ENCODE data around the gene SLC5A5. TPM values are rescaled to one million over a fixed set of nuclear protein-coding genes. Genes with fewer than 3 reads are reported as not detected.

SLC5A5 gene
- total and polyA plus RNA-seq, 11 donors, result not detected

DNA sequence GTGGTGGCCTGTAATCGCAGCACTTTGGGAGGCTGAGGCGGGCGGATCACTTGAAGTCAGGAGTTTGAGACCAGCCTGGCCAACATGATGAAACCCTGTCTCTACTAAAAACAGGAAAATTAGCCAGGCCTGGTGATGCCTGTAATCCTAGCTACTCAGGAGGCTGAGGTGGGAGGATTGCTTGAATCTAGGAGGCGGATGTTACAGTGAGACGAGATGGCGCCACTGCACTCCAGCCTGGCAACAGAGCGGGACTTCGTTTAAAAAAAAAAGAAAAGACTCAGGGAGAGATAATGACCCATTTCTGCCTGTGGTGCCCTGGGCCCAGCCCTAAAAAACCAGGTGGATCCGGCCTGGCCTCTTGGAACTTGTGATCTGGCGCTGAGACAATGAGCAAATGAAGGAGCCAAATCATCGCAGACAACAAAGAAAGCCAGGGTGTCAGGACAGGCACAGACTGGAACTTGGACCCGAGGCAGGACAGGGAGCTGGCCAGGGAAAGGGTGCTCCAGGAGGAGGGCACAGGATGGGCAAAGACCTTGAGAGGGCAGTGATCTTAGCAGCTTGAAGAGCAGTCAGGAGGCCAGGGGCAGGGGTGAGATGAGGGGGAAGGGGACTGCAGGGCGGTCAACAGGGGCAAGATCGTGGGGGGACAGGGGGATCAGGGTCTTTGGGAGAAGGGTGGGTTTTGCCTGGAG is 23.0 kb upstream of the SLC5A5 start:
- no peak for TF ChIP-seq POLR2A (IDR thresholded peaks at IDR 0.05)
- TF ChIP-seq, protein P1, sequence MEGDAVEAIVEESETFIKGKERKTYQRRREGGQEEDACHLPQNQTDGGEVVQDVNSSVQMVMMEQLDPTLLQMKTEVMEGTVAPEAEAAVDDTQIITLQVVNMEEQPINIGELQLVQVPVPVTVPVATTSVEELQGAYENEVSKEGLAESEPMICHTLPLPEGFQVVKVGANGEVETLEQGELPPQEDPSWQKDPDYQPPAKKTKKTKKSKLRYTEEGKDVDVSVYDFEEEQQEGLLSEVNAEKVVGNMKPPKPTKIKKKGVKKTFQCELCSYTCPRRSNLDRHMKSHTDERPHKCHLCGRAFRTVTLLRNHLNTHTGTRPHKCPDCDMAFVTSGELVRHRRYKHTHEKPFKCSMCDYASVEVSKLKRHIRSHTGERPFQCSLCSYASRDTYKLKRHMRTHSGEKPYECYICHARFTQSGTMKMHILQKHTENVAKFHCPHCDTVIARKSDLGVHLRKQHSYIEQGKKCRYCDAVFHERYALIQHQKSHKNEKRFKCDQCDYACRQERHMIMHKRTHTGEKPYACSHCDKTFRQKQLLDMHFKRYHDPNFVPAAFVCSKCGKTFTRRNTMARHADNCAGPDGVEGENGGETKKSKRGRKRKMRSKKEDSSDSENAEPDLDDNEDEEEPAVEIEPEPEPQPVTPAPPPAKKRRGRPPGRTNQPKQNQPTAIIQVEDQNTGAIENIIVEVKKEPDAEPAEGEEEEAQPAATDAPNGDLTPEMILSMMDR (IDR thresholded peaks at IDR 0.05), result no peak
- Histone ChIP-seq H3K9me3 (no peaks in the 10 kb centered on the region), H3K4me1 (peaks cover 0 to 73% (median 3%) of the 10 kb centered on the region in 12 donors), H3K27me3 (peaks cover 0 to 17% (median 0%) of the 10 kb centered on the region in 9 donors), H3K27ac (peak overlapping the region in 4 of 12 donors; percentile 68 to 95 (median 76)), H3K36me3 (peaks cover 0 to 10% (median 0%) of the 10 kb centered on the region in 9 donors), H3K4me3 (no peak overlapping the region)
- peak in 1 of 4 donors; percentile 18 for ATAC-seq
- 67 to 80% (median 78%) methylated on average over 14 of the region's 14 CpGs for WGBS, 4 donors
- DNase-seq, result no peak
- intact Hi-C loops (cut with DNase I), result no loop called here

DNA sequence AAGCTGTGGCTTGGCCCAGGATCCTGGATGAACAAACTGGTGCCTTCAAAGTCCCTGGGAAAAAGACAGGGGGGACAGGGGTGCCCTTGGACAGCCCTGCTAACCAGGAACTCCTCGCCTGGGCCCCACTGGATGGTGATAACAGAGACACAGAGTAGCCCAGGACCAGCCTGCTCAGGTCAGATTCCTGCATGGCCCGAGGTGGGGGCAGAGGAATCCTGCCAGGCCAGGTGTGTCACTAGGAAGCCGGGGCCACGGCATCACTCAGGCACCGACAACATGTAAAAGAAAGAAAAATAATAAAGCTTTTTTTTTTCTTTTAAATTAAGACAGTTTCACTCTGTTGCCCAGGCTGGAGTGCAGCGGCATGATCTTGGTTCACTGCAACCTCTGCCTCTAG is 17.7 kb upstream of the SLC5A5 start:
- no peaks in the 10 kb centered on the region for H3K27me3 ChIP-seq
- intact Hi-C loops (cut with DNase I), result loop anchor here (2.0 to 10.0 kb wide), 7 partner anchors 69 to 509 kb away; partner anchors contain the start of gene TMEM221 (in 2 of the 10)
- no peak overlapping the region for H3K4me3 ChIP-seq
- H3K27ac ChIP-seq, result no peak overlapping the region
- no peaks in the 10 kb centered on the region for H3K36me3 ChIP-seq
- no peak for TF ChIP-seq POLR2A (IDR thresholded peaks at IDR 0.05)
- TF ChIP-seq, protein P1 (IDR thresholded peaks at IDR 0.05), result no peak
- no peaks in the 10 kb centered on the region for H3K9me3 ChIP-seq
- no peak for DNase-seq
- H3K4me1 ChIP-seq, result peaks cover 0 to 34% (median under 1%) of the 10 kb centered on the region in 12 donors
- WGBS, 4 donors, result 79 to 91% (median 84%) methylated on average over 6 of the region's 6 CpGs
- no peak for ATAC-seq

DNA sequence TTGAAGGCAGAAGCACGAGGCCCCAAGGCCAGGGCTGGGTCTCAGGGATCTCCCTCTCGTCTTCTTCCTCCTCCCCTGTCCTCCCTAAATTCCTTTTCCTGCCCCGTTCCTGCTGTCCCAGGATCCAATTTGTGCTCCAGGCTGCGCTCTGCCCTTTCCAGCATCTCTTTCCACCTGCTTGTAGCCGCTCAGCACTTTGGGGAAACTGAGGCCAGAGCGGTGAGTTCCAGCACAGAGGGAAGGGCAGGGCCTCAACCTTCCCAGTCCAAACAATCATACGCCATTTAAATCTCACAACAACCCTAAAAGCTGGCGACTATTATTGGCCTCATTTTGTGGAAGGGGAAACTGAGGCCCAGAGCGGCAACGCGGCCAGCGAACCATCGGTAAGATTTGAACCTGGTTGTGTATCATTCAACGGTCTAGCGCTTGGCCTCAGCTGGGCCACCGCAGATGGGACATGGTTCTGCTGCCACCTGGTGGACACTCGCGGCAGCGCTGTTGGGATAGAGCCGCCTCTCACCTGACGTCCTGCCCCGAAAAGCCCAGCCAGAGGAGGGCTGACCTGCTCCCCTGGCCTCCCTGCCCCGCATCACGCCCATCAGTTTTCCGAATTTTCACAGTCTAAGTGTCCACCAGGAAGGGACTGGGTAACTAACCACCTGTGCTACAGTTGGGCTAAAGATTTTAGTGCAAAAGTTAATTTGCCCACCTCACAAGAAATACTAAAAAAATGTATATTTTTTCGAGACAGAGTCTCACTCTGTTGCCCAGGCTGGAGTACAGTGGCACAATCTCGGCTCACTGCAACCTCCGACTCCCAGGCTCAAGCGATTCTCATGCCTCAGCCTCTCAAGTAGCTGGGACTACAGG is 16.2 kb upstream of the SLC5A5 start:
- H3K36me3 ChIP-seq, result no peaks in the 10 kb centered on the region
- H3K4me1 ChIP-seq, result peaks cover under 1 to 25% (median 3%) of the 10 kb centered on the region in 12 donors
- TF ChIP-seq POLR2A (IDR thresholded peaks at IDR 0.05), result no peak
- TF ChIP-seq, protein P1 (IDR thresholded peaks at IDR 0.05), result peak; percentile 93 to 99 (median 96)
- H3K4me3 ChIP-seq, result no peak overlapping the region
- no peaks in the 10 kb centered on the region for H3K9me3 ChIP-seq
- 11 to 15% (median 13%) methylated on average over 26 to 29 of the region's 29 CpGs for WGBS, 4 donors
- no peak overlapping the region for H3K27ac ChIP-seq
- peak; percentile 78 to 94 (median 85) for DNase-seq
- peak in 3 of 4 donors; percentile 41 to 53 (median 48) for ATAC-seq
- no peaks in the 10 kb centered on the region for H3K27me3 ChIP-seq
- intact Hi-C loops (cut with DNase I), result loop anchor here (1.0 to 10.0 kb wide), 13 partner anchors 71 to 511 kb away; partner anchors contain the start of genes TMEM221 (in 2 of the 10), CCDC124 (in 1 of the 10) and MAP1S (in 1 of the 10)
